ENCODE data around the gene AUTS2.

AUTS2 gene

DNA sequence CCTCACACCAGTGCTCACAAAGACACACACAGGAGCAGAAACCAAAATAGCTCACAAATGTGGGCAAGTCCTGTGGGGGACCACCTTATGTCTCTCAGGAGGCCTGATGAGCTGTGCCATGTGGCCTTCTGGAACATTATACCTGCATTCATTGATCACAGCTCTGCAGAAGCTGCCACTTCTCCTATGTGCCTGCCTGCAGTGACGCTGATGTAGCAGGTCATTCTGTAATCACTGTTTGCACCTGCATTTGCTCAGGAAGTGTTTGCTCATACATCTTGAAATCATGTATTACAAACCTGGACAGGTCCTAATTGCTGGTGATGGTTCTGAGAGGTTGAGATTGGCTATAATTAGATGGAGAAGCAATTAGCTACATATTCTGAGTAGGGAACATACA is 310.2 kb downstream of the AUTS2 start:
- no peak overlapping the region for H3K4me3 ChIP-seq (ENCODE audit: low read depth, low read length)
- no peak for DNase-seq (ENCODE audit: low read depth)
- TF ChIP-seq, protein P1, sequence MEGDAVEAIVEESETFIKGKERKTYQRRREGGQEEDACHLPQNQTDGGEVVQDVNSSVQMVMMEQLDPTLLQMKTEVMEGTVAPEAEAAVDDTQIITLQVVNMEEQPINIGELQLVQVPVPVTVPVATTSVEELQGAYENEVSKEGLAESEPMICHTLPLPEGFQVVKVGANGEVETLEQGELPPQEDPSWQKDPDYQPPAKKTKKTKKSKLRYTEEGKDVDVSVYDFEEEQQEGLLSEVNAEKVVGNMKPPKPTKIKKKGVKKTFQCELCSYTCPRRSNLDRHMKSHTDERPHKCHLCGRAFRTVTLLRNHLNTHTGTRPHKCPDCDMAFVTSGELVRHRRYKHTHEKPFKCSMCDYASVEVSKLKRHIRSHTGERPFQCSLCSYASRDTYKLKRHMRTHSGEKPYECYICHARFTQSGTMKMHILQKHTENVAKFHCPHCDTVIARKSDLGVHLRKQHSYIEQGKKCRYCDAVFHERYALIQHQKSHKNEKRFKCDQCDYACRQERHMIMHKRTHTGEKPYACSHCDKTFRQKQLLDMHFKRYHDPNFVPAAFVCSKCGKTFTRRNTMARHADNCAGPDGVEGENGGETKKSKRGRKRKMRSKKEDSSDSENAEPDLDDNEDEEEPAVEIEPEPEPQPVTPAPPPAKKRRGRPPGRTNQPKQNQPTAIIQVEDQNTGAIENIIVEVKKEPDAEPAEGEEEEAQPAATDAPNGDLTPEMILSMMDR (IDR thresholded peaks at IDR 0.05; ENCODE audit: control insufficient read depth, extremely low read depth, insufficient read depth), result no peak

DNA sequence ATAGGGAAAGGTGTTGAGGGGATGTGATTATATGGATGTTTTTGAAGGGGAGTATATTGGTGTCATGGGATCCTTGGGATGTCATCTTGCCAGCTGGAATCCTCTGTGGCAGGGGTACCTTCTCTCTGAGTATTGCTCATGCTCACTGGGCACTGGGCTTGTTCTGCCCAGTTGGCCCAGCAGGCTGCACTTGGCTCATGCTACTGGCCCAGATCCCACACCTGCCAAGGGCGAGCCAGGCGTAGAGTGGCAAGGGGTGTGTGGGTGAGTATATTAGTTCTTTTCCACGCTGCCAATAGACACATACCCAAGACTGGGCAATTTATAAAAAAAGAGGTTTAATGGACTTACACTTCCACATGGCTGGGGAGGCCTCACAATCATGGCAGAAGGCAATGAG is 311.9 kb downstream of the AUTS2 start:
- TF ChIP-seq, protein P1 (IDR thresholded peaks at IDR 0.05; ENCODE audit: control insufficient read depth, extremely low read depth, insufficient read depth), result no peak
- no peak for DNase-seq (ENCODE audit: low read depth)
- no peak overlapping the region for H3K4me3 ChIP-seq (ENCODE audit: low read depth, low read length)

DNA sequence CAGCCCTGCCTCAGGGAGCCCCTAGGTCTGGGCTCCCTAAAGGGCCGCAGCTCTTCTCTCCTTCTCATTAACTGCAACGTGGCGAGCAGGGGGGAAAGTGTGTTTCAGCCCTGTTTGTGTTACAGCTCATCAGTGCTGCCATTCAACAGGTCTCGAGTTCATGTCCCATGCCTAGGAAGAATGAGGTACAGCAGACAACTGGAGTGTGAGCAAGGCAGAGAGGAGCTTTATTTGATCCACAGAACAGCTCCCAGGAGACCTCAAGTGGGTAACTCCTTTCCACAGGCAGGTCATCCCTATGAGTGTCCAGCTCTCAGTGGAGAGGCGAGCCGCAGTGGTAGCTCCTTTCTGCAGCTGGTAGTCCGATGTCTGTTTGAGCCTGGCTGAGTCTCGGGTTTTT is 313.1 kb downstream of the AUTS2 start:
- no peak for DNase-seq (ENCODE audit: low read depth)
- H3K4me3 ChIP-seq (ENCODE audit: low read depth, low read length), result no peak overlapping the region
- TF ChIP-seq, protein P1 (IDR thresholded peaks at IDR 0.05; ENCODE audit: control insufficient read depth, extremely low read depth, insufficient read depth), result no peak

DNA sequence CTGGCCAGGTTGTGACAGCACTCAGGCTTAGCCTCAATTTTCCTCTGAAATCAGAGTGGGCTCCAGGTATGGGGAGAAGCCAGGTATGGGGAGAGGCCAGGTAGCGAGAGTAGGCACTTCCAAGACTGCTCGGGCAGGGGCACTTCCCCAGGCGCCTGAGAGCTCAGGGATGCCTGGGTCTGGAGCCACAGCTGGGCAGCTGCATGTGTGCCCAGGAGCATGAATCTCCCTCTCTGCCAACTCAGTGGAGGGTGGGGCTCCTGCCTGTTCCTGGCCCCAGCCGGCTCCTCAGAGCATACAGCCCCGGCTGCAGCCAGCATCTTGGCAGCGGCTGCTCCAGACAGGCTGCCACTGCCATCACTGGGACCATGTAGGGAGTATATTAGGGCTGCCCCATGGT is 313.9 kb downstream of the AUTS2 start:
- DNase-seq (ENCODE audit: low read depth), result no peak
- TF ChIP-seq, protein P1 (IDR thresholded peaks at IDR 0.05; ENCODE audit: control insufficient read depth, extremely low read depth, insufficient read depth), result no peak
- H3K4me3 ChIP-seq (ENCODE audit: low read depth, low read length), result no peak overlapping the region

DNA sequence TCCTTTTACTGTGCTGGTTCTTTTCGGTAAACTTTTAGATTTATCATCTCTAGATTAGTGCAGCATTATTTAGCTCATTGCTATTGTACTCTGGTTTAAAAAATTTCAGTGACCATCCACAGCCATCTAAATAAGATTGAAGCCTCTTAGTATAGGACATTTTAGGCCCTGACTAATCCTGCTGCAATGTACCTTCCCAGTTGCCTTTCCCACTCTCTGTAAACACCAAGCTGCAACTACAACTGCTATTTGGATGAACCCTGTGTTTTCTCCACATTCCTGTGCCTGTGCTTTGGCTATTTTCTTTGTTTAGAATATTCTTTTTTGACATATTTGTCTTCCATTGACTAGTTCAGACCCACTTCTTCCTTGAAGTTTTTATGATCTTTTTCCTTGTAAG is 314.6 kb downstream of the AUTS2 start:
- TF ChIP-seq, protein P1 (IDR thresholded peaks at IDR 0.05; ENCODE audit: control insufficient read depth, extremely low read depth, insufficient read depth), result no peak
- no peak overlapping the region for H3K4me3 ChIP-seq (ENCODE audit: low read depth, low read length)
- DNase-seq (ENCODE audit: low read depth), result no peak

DNA sequence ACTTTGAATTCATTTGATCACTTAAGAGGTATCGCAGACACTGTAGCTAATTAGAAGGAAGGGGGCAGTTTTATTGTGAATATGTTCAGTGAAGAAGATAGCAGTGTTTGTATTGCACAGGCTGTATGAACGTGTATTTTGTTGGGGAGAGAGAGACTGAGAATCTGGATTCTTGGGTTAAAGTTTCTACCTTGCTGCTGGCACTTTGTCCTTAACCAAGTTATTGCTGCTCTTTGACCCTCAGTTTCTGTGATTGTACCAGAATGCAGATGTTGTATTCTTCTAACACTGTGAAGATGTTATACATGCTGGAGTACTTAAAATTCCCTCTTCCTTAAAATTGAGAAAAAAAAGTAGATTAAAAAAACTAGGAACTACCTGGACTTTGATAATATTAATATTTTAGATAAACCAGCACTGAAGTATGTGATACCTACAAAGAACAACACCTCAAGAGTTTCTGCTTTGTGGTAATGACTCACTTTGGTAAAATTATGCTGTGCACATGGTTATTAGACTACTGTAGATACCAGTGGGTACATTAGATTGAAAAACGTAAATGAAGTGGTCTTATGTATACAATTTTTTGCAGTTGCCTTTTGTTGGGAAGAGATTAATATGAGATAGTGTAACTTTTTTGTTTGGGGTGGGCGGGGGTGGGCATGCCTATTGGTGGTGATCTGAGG is 321.3 kb downstream of the AUTS2 start:
- H3K4me3 ChIP-seq (ENCODE audit: low read depth, low read length), result no peak overlapping the region
- TF ChIP-seq, protein P1 (IDR thresholded peaks at IDR 0.05; ENCODE audit: control insufficient read depth, extremely low read depth, insufficient read depth), result no peak
- no peak for DNase-seq (ENCODE audit: low read depth)

DNA sequence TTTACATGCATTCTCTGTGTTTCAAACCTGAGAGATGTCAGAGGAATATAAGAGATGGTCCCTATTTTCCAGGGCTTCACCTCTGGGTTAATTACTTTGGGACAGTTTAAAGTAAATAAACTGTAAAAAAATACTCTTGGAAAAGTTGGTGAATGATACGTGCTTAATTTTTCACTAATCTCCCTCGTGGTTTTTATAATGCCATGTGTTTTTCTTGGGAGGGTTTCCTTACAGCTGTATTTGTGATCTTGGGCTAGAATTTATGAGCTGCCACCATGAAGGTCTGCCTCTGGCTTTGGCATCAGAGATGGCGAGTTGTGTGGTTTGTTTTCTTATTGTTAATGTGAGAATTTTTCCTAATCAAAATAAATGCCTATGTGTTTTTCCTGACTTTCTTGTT is 322.5 kb downstream of the AUTS2 start:
- TF ChIP-seq, protein P1 (IDR thresholded peaks at IDR 0.05; ENCODE audit: control insufficient read depth, extremely low read depth, insufficient read depth), result no peak
- DNase-seq (ENCODE audit: low read depth), result no peak
- H3K4me3 ChIP-seq (ENCODE audit: low read depth, low read length), result no peak overlapping the region

Measured in LNCaP clone FGC (cell line).